Measurements from ENCODE around the gene ZNF385C. TPM values are rescaled to one million over a fixed set of nuclear protein-coding genes. Genes with fewer than 3 reads are reported as not detected.

Gene ZNF385C
- total RNA-seq, 2 donors from 2014 or later, result 1.3 TPM; not detected in 1

- TF ChIP-seq POLR2A (IDR thresholded peaks at IDR 0.05) (no peak), CTCF (IDR thresholded peaks at IDR 0.05) (no peak)
- H3K9me3 ChIP-seq, result no peaks in the 10 kb centered on the region
- no peaks in the 10 kb centered on the region for H3K36me3 ChIP-seq (replicated peaks in 1 of 2; ENCODE audit: insufficient read depth in 1 of 2, low read depth in 2 of 2)
- no peak overlapping the region for H3K4me3 ChIP-seq
- H3K27ac ChIP-seq, result no peak overlapping the region
- no peaks in the 10 kb centered on the region for H3K27me3 ChIP-seq
- DNase-seq (no peak), ATAC-seq (no peak)
- H3K4me1 ChIP-seq, result peaks cover 15% of the 10 kb centered on the region
- intact Hi-C loops (cut with DNase I), result no loop called here
Measured at GRCh38 chr17:42041619-42042018, 56.7 kb downstream of the ZNF385C start.

- no peaks in the 10 kb centered on the region for H3K27me3 ChIP-seq
- WGBS, 2 donors, result 95% methylated on average over 3 to 10 of the region's 10 CpGs
- no peak for ATAC-seq
Measured at GRCh38 chr17:42040818-42041217, 57.5 kb downstream of the ZNF385C start.

GRCh38 chr17:42039794-42040763, 58.2 kb downstream of the ZNF385C start:
- 72 to 82% methylated on average over 22 to 66 of the region's 77 CpGs for WGBS, 2 donors
- no peak overlapping the region for H3K27ac ChIP-seq
- H3K36me3 ChIP-seq (replicated peaks in 1 of 2; ENCODE audit: insufficient read depth in 1 of 2, low read depth in 2 of 2), result no peaks in the 10 kb centered on the region
- ATAC-seq (no peak), DNase-seq (no peak)
- no peaks in the 10 kb centered on the region for H3K9me3 ChIP-seq
- no peaks in the 10 kb centered on the region for H3K27me3 ChIP-seq
- no peak overlapping the region for H3K4me3 ChIP-seq
- intact Hi-C loops (cut with DNase I), result no loop called here
- peaks cover 15% of the 10 kb centered on the region for H3K4me1 ChIP-seq
- TF ChIP-seq CTCF (IDR thresholded peaks at IDR 0.05), result no peak
- no peak for TF ChIP-seq POLR2A (IDR thresholded peaks at IDR 0.05)

More at GRCh38 chr17:42040818-42041217, 57.5 kb downstream of the ZNF385C start:
- DNase-seq, result no peak
- Histone ChIP-seq H3K4me1 (peaks cover 15% of the 10 kb centered on the region), H3K4me3 (no peak overlapping the region), H3K9me3 (no peaks in the 10 kb centered on the region), H3K27ac (no peak overlapping the region), H3K36me3 (replicated peaks in 1 of 2; ENCODE audit: insufficient read depth in 1 of 2, low read depth in 2 of 2) (no peaks in the 10 kb centered on the region)
- intact Hi-C loops (cut with DNase I), result no loop called here
- TF ChIP-seq POLR2A (IDR thresholded peaks at IDR 0.05), result no peak
- TF ChIP-seq CTCF (IDR thresholded peaks at IDR 0.05), result no peak

GRCh38 chr17:42038221-42038973, 59.9 kb downstream of the ZNF385C start:
- H3K36me3 ChIP-seq (replicated peaks in 1 of 2; ENCODE audit: insufficient read depth in 1 of 2, low read depth in 2 of 2), result no peaks in the 10 kb centered on the region
- DNase-seq (no peak), ATAC-seq (no peak)
- no peak overlapping the region for H3K27ac ChIP-seq
- no peak overlapping the region for H3K4me3 ChIP-seq
- no peaks in the 10 kb centered on the region for H3K27me3 ChIP-seq
- 74 to 76% methylated on average over 4 to 5 of the region's 5 CpGs for WGBS, 2 donors
- H3K4me1 ChIP-seq, result peaks cover 15% of the 10 kb centered on the region
- TF ChIP-seq CTCF (IDR thresholded peaks at IDR 0.05) (no peak), POLR2A (IDR thresholded peaks at IDR 0.05) (no peak)
- H3K9me3 ChIP-seq, result no peaks in the 10 kb centered on the region
- intact Hi-C loops (cut with DNase I), result no loop called here

Measured in body of pancreas (tissue), 4 donors.